Bronchial smooth muscle cell (primary cell): Measurements from ENCODE around the gene GAL3ST3. TPM values are rescaled to one million over a fixed set of nuclear protein-coding genes. Genes with fewer than 3 reads are reported as not detected.

ENCODE experiments used
- total RNA-seq: library from RNA; depleted of rRNA; stranded (reverse); fragments of >200 nt; gene quantifications from 2 replicates; pipeline ENCODE4 v1.2.1, GENCODE V29; 2014

The GAL3ST3 gene
- total RNA-seq, result under 0.01 TPM in 1 of 2 replicates, not detected in the other

GRCh38 chr11:66048547-66049323 lies at the start of gene GAL3ST3:
Gene GAL3ST3 (minus strand): TSS chr11:66049161. CDS start chr11:66045415, 3,746 bp downstream.

GRCh38 chr11:66069715-66070603 lies 21.0 kb upstream of the GAL3ST3 start, which contains the start of gene PACS1:
Gene PACS1 (plus strand): TSS chr11:66070272. CDS start chr11:66070487, 215 bp downstream.

GRCh38 chr11:66051766-66052663 lies 3.1 kb upstream of the GAL3ST3 start, which contains the start of gene SF3B2:
Gene SF3B2 (plus strand): TSS chr11:66052364. CDS start chr11:66052385, 21 bp downstream.

GRCh38 chr11:66026017-66026529 lies 22.9 kb downstream of the GAL3ST3 start, which contains the start of gene CATSPER1:
Gene CATSPER1 (minus strand): TSS chr11:66026479. CDS start chr11:66026379, 100 bp downstream.

GRCh38 chr11:66011785-66012303 lies 37.1 kb downstream of the GAL3ST3 start, which contains the start of gene CST6:
Gene CST6 (plus strand): TSS chr11:66012008. CDS start chr11:66012045, 37 bp downstream.

GRCh38 chr11:66001942-66002647 lies 46.9 kb downstream of the GAL3ST3 start, which contains the start of the genes BANF1 and EIF1AD:
Gene BANF1 (plus strand): TSS chr11:66002503. CDS start chr11:66003251, 748 bp downstream.
Gene EIF1AD (minus strand): TSS chr11:66002157. CDS start chr11:66000389, 1,768 bp downstream.

Other genes with a start within 250 kb of the GAL3ST3 start
- 4.0 and 4.1 TPM in 2 replicates for gene SNX32, start 215.2 kb downstream of the GAL3ST3 start, total RNA-seq
- gene CFL1, start 191.0 kb downstream of the GAL3ST3 start, total RNA-seq, result 769 and 930 TPM in 2 replicates
- gene MUS81, start 188.7 kb downstream of the GAL3ST3 start, total RNA-seq, result 27.0 and 30.1 TPM in 2 replicates
- gene EFEMP2, start 176.4 kb downstream of the GAL3ST3 start, total RNA-seq, result 71.1 and 101 TPM in 2 replicates
- gene CTSW, start 169.3 kb downstream of the GAL3ST3 start, total RNA-seq, result not detected in 2 replicates
- gene FIBP, start 160.7 kb downstream of the GAL3ST3 start, total RNA-seq, result 186 and 241 TPM in 2 replicates
- gene CCDC85B, start 158.5 kb downstream of the GAL3ST3 start, total RNA-seq, result 54.1 and 86.5 TPM in 2 replicates
- 1.7 and 3.9 TPM in 2 replicates for gene FOSL1, start 148.8 kb downstream of the GAL3ST3 start, total RNA-seq
- 18.6 and 23.2 TPM in 2 replicates for gene C11orf68, start 130.1 kb downstream of the GAL3ST3 start, total RNA-seq
- gene DRAP1, start 129.7 kb downstream of the GAL3ST3 start, total RNA-seq, result 189 and 480 TPM in 2 replicates
- 0.16 TPM in 1 of 2 replicates, not detected in the other for gene TSGA10IP, start 103.7 kb downstream of the GAL3ST3 start, total RNA-seq
- 66.4 and 70.3 TPM in 2 replicates for gene SART1, start 87.4 kb downstream of the GAL3ST3 start, total RNA-seq
- 20.0 and 27.8 TPM in 2 replicates for gene EIF1AD, start 47.0 kb downstream of the GAL3ST3 start, total RNA-seq
- 10.6 and 15.3 TPM in 2 replicates for gene BANF1, start 46.7 kb downstream of the GAL3ST3 start, total RNA-seq
- gene CST6, start 37.2 kb downstream of the GAL3ST3 start, total RNA-seq, result 0.16 and 0.17 TPM in 2 replicates
- under 0.01 TPM in 1 of 2 replicates, not detected in the other for gene CATSPER1, start 22.7 kb downstream of the GAL3ST3 start, total RNA-seq
- 101 and 103 TPM in 2 replicates for gene SF3B2, start 3.2 kb upstream of the GAL3ST3 start, total RNA-seq
- gene PACS1, start 21.1 kb upstream of the GAL3ST3 start, total RNA-seq, result 22.5 and 39.4 TPM in 2 replicates
- 14.2 and 16.7 TPM in 2 replicates for gene KLC2, start 208.5 kb upstream of the GAL3ST3 start, total RNA-seq
- 49.6 and 64.0 TPM in 2 replicates for gene RAB1B, start 219.5 kb upstream of the GAL3ST3 start, total RNA-seq
- gene CNIH2, start 229.0 kb upstream of the GAL3ST3 start, total RNA-seq, result 0.17 TPM in 1 of 2 replicates, not detected in the other
- 164 and 174 TPM in 2 replicates for gene YIF1A, start 240.0 kb upstream of the GAL3ST3 start, total RNA-seq
- 0.09 and 0.16 TPM in 2 replicates for gene TMEM151A, start 242.7 kb upstream of the GAL3ST3 start, total RNA-seq